22Rv1 (cell line): ENCODE results near the gene FOXJ2.

Experiments used
- CTCF ChIP-seq: fragments of 450-650 bp; IDR thresholded peaks from 2 replicates; pipeline ENCODE4 v1.5.1; 2017; ENCODE audit warnings: mild to moderate bottlenecking
- ZFX ChIP-seq: fragments of 450-650 bp; IDR thresholded peaks from 2 replicates; pipeline ENCODE4 v1.6.1; 2017; ENCODE audit warnings: antibody characterized with exemption, borderline replicate concordance

GRCh38 chr12:8040791-8041190 is 8.3 kb downstream of the FOXJ2 start:
- no peak for TF ChIP-seq CTCF
- TF ChIP-seq ZFX = no peak
